Neural cell (in vitro differentiated cells): Measurements from ENCODE around the gene ZSWIM7.
A peak's percentile ranks its signal among the peaks of the same experiment; 100 is the strongest.

Source experiments
- CTCF ChIP-seq: fragments of 450-650 bp; IDR thresholded peaks from 2 replicates; pipeline ENCODE4 v1.5.1; 2014; ENCODE audit warnings: antibody characterized with exemption, mild to moderate bottlenecking, moderate library complexity; ENCODE audit not compliant: poor library complexity, severe bottlenecking
- EP300 ChIP-seq: fragments of 450-650 bp; conservative IDR thresholded peaks from 2 replicates; pipeline ENCODE4 v1.6.1; 2014; ENCODE audit warnings: antibody characterized with exemption, mild to moderate bottlenecking, moderate library complexity; ENCODE audit not compliant: poor library complexity, severe bottlenecking
- EZH2 ChIP-seq: fragments of 200-600, 300-800 bp; shearing (Covaris generic), sonication (generic); IDR thresholded peaks from 2 replicates; pipeline ENCODE4 v1.6.1; 2014; ENCODE audit warnings: antibody characterized with exemption, low read length, borderline replicate concordance, mild to moderate bottlenecking; ENCODE audit not compliant: insufficient read depth, poor library complexity, severe bottlenecking
- POLR2AphosphoS5 ChIP-seq: IDR thresholded peaks from 2 replicates; pipeline ENCODE4 v1.6.1; 2012
- RAD21 ChIP-seq: fragments of 450-650 bp; conservative IDR thresholded peaks from 2 replicates; pipeline ENCODE4 v1.6.1; 2014; ENCODE audit warnings: antibody characterized with exemption, mild to moderate bottlenecking, moderate library complexity
- TAF1 ChIP-seq: IDR thresholded peaks from 2 replicates; pipeline ENCODE4 v1.6.1; 2012; ENCODE audit warnings: low read depth
- TF ChIP-seq, protein P1 (sequence below): IDR thresholded peaks from 2 replicates; pipeline ENCODE4 v1.6.1; 2012; ENCODE audit warnings: borderline replicate concordance

DNA sequence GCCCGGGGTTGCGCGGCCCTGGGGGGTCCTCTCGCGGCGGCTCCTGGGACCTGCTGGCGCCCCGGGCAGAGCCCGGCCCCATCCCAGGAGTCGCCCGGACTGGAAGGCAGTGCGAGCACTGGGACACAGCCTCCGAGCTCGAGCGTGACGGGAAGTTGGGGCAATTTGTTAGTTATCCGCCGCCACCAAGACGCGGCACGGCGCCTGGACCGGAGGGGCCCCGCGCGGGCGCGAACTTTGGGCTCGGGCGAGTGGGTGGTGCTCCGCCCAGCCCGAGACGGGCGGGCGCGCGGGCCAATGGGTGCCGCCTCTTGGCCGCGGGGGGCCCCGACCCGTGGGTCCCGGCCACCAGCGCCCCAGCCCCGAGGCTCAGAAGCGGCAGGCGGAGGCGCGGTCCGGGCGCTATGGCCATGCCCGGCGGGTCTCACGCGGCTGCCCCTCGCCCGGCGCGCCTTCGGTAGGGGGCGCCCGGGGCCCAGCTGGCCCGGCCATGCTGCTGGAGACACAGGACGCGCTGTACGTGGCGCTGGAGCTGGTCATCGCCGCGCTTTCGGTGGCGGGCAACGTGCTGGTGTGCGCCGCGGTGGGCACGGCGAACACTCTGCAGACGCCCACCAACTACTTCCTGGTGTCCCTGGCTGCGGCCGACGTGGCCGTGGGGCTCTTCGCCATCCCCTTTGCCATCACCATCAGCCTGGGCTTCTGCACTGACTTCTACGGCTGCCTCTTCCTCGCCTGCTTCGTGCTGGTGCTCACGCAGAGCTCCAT, 54.6 kb downstream of the ZSWIM7 start, which contains the start of gene ADORA2B:
- TF ChIP-seq EZH2 = no peak
- TF ChIP-seq CTCF = peak; percentile 75
- peak; percentile 53 for TF ChIP-seq RAD21
- no peak for TF ChIP-seq POLR2AphosphoS5
- TF ChIP-seq EP300 = no peak
- TF ChIP-seq, protein P1, sequence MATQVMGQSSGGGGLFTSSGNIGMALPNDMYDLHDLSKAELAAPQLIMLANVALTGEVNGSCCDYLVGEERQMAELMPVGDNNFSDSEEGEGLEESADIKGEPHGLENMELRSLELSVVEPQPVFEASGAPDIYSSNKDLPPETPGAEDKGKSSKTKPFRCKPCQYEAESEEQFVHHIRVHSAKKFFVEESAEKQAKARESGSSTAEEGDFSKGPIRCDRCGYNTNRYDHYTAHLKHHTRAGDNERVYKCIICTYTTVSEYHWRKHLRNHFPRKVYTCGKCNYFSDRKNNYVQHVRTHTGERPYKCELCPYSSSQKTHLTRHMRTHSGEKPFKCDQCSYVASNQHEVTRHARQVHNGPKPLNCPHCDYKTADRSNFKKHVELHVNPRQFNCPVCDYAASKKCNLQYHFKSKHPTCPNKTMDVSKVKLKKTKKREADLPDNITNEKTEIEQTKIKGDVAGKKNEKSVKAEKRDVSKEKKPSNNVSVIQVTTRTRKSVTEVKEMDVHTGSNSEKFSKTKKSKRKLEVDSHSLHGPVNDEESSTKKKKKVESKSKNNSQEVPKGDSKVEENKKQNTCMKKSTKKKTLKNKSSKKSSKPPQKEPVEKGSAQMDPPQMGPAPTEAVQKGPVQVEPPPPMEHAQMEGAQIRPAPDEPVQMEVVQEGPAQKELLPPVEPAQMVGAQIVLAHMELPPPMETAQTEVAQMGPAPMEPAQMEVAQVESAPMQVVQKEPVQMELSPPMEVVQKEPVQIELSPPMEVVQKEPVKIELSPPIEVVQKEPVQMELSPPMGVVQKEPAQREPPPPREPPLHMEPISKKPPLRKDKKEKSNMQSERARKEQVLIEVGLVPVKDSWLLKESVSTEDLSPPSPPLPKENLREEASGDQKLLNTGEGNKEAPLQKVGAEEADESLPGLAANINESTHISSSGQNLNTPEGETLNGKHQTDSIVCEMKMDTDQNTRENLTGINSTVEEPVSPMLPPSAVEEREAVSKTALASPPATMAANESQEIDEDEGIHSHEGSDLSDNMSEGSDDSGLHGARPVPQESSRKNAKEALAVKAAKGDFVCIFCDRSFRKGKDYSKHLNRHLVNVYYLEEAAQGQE = no peak
- no peak for TF ChIP-seq TAF1
